ENCODE measurements around the gene SPATS1. TPM values are rescaled to one million over a fixed set of nuclear protein-coding genes. Genes with fewer than 3 reads are reported as not detected.

The SPATS1 gene
- total RNA-seq, 1 experiment from 2014 or later, result not detected

GRCh38 chr6:44363377-44363926 lies 21.0 kb downstream of the SPATS1 start (continued):
- TF ChIP-seq, protein P1, sequence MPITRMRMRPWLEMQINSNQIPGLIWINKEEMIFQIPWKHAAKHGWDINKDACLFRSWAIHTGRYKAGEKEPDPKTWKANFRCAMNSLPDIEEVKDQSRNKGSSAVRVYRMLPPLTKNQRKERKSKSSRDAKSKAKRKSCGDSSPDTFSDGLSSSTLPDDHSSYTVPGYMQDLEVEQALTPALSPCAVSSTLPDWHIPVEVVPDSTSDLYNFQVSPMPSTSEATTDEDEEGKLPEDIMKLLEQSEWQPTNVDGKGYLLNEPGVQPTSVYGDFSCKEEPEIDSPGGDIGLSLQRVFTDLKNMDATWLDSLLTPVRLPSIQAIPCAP (CRISPR knock-in tag; IDR thresholded peaks at IDR 0.05), result no peak
- TF ChIP-seq MXD4 (CRISPR knock-in tag; IDR thresholded peaks at IDR 0.05; ENCODE audit: borderline replicate concordance), result no peak
- TF ChIP-seq CBFB (CRISPR knock-in tag; IDR thresholded peaks at IDR 0.05; ENCODE audit: low read depth), result no peak
- TF ChIP-seq JAZF1 (CRISPR knock-in tag; IDR thresholded peaks at IDR 0.05), result no peak
- TF ChIP-seq JUN (CRISPR knock-in tag; IDR thresholded peaks at IDR 0.05), result no peak
- no peak for TF ChIP-seq ZNF263 (CRISPR knock-in tag; IDR thresholded peaks at IDR 0.05; ENCODE audit: low read depth)

DNA sequence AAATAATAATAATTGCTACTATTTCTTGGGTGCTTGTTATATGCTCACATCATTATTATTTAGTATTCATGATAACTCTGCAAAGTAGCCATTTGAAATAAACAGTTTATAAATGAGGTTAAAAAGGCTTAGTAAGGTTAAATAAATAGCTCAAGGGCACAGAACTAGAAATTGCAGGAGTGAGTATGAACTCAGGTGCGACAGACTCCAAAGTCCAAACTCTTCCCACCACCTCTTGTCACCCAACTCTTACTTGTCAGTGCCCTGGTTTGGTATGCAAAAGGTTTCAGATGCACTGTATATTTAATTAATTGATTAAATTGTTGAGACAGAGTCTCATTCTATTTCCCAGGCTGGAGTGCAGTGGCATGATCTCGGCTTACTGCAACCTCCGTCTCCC lies 24.3 kb downstream of the SPATS1 start:
- POLR2A ChIA-PET, result no interaction called here
- Mint-ChIP-seq H3K4me3 (no peak overlapping the region), H3K9me3 (no peaks in the 10 kb centered on the region), H3K36me3 (no peaks in the 10 kb centered on the region), H3K27me3 (ENCODE audit: low read depth) (no peaks in the 10 kb centered on the region; the same call in 1 of the 2 replicates), H3K27ac (no peak overlapping the region), H3K4me1 (peaks cover 4% of the 10 kb centered on the region; the same call in 1 of the 2 replicates)
- CTCF ChIA-PET, result no interaction called here
- ATAC-seq (no peak), DNase-seq (ENCODE audit: low spot score) (no peak)
- TF ChIP-seq SOX15 (CRISPR knock-in tag; IDR thresholded peaks at IDR 0.05), result no peak
- no peak for TF ChIP-seq ZNF219 (CRISPR knock-in tag; IDR thresholded peaks at IDR 0.05; ENCODE audit: borderline replicate concordance)
- no peak for TF ChIP-seq TCF7 (CRISPR knock-in tag; IDR thresholded peaks at IDR 0.05; ENCODE audit: low read depth)
- TF ChIP-seq ZBTB21 (CRISPR knock-in tag; IDR thresholded peaks at IDR 0.05; ENCODE audit: borderline replicate concordance), result no peak
- TF ChIP-seq HMGA2 (CRISPR knock-in tag; IDR thresholded peaks at IDR 0.05), result no peak
- TF ChIP-seq ZNF396 (CRISPR knock-in tag; IDR thresholded peaks at IDR 0.05; ENCODE audit: borderline replicate concordance), result no peak
- TF ChIP-seq TEAD1 (CRISPR knock-in tag; IDR thresholded peaks at IDR 0.05), result no peak

GRCh38 chr6:44367681-44368080 lies 25.2 kb downstream of the SPATS1 start:
- Mint-ChIP-seq H3K27me3 (ENCODE audit: low read depth) (no peaks in the 10 kb centered on the region; the same call in 1 of the 2 replicates), H3K36me3 (no peaks in the 10 kb centered on the region), H3K4me1 (peaks cover under 1% of the 10 kb centered on the region; the same call in 1 of the 2 replicates), H3K4me3 (no peak overlapping the region), H3K27ac (no peak overlapping the region), H3K9me3 (no peaks in the 10 kb centered on the region)
- CTCF ChIA-PET, result interaction anchor here (0.6 kb wide), 1 partner anchor 234 kb away, joined by 4 read pairs; no protein-coding TSS in a partner anchor
- POLR2A ChIA-PET, result no interaction called here
- TF ChIP-seq ZNF671 (CRISPR knock-in tag; IDR thresholded peaks at IDR 0.05), result no peak
- ATAC-seq (no peak), DNase-seq (ENCODE audit: low spot score) (no peak)

- POLR2A ChIA-PET, result no interaction called here
Observed at GRCh38 chr6:44373051-44373450, 30.6 kb downstream of the SPATS1 start.

More at GRCh38 chr6:44373051-44373450, 30.6 kb downstream of the SPATS1 start:
- Mint-ChIP-seq H3K27me3 (ENCODE audit: low read depth) (peaks cover 4% of the 10 kb centered on the region), H3K9me3 (peaks cover 7% of the 10 kb centered on the region), H3K36me3 (no peaks in the 10 kb centered on the region), H3K27ac (no peak overlapping the region), H3K4me1 (no peaks in the 10 kb centered on the region), H3K4me3 (no peak overlapping the region)
- DNase-seq (ENCODE audit: low spot score) (no peak), ATAC-seq (no peak)
- TF ChIP-seq ATF2 (CRISPR knock-in tag; IDR thresholded peaks at IDR 0.05; ENCODE audit: borderline replicate concordance, low read depth), result no peak
- TF ChIP-seq CTCF (IDR thresholded peaks at IDR 0.05), result no peak
- no peak for TF ChIP-seq NR3C1 (CRISPR knock-in tag; conservative IDR thresholded peaks at IDR 0.05; ENCODE audit: low read depth)
- TF ChIP-seq ZNF416 (CRISPR knock-in tag; IDR thresholded peaks at IDR 0.05), result no peak
- TF ChIP-seq, protein P2, sequence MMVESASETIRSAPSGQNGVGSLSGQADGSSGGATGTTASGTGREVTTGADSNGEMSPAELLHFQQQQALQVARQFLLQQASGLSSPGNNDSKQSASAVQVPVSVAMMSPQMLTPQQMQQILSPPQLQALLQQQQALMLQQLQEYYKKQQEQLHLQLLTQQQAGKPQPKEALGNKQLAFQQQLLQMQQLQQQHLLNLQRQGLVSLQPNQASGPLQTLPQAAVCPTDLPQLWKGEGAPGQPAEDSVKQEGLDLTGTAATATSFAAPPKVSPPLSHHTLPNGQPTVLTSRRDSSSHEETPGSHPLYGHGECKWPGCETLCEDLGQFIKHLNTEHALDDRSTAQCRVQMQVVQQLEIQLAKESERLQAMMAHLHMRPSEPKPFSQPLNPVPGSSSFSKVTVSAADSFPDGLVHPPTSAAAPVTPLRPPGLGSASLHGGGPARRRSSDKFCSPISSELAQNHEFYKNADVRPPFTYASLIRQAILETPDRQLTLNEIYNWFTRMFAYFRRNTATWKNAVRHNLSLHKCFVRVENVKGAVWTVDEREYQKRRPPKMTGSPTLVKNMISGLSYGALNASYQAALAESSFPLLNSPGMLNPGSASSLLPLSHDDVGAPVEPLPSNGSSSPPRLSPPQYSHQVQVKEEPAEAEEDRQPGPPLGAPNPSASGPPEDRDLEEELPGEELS (CRISPR knock-in tag; IDR thresholded peaks at IDR 0.05), result no peak
- no peak for TF ChIP-seq USF1 (CRISPR knock-in tag; IDR thresholded peaks at IDR 0.05)
- TF ChIP-seq RORB (CRISPR knock-in tag; IDR thresholded peaks at IDR 0.05), result no peak
- TF ChIP-seq ESRRA (CRISPR knock-in tag; IDR thresholded peaks at IDR 0.05; ENCODE audit: borderline replicate concordance), result no peak
- CTCF ChIA-PET, result no interaction called here
